ENCODE data around the gene SCAMP5.

- TF ChIP-seq, protein P1, sequence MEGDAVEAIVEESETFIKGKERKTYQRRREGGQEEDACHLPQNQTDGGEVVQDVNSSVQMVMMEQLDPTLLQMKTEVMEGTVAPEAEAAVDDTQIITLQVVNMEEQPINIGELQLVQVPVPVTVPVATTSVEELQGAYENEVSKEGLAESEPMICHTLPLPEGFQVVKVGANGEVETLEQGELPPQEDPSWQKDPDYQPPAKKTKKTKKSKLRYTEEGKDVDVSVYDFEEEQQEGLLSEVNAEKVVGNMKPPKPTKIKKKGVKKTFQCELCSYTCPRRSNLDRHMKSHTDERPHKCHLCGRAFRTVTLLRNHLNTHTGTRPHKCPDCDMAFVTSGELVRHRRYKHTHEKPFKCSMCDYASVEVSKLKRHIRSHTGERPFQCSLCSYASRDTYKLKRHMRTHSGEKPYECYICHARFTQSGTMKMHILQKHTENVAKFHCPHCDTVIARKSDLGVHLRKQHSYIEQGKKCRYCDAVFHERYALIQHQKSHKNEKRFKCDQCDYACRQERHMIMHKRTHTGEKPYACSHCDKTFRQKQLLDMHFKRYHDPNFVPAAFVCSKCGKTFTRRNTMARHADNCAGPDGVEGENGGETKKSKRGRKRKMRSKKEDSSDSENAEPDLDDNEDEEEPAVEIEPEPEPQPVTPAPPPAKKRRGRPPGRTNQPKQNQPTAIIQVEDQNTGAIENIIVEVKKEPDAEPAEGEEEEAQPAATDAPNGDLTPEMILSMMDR (optimal IDR thresholded peaks at IDR 0.05 in 1 of 3, IDR thresholded peaks at IDR 0.05 in 1 of 3, conservative IDR thresholded peaks at IDR 0.05 in 1 of 3; ENCODE audit: extremely low read depth in 1 of 3, insufficient read depth in 2 of 3, low read length in 3 of 3): no peak
- TF ChIP-seq EZH2 (IDR thresholded peaks at IDR 0.05; ENCODE audit: low read length): no peak
These were observed 11.9 kb downstream of the SCAMP5 start for GRCh38 chr15:75007216-75007615.

Measured in keratinocyte (primary cell).